Measurements from ENCODE around the gene MSANTD7.
"Not testable (repeated sequence)": the region's sequence is repeated elsewhere in the genome, so short reads cannot be mapped to it uniquely, and the experiment has no call there.

MSANTD7 gene

GRCh38 chr10:14837757-14838581, at the start of gene MSANTD7, which contains the start of the genes CDNF and HSPA14:
Gene MSANTD7 (plus strand): TSS chr10:14838306. CDS start chr10:14842285, 3,979 bp downstream.
Gene CDNF (minus strand): TSS chr10:14838037. CDS start chr10:14837946, 91 bp downstream.
Gene HSPA14 (plus strand): TSS chr10:14838306. CDS start chr10:14838403, 97 bp downstream.
- DNase-seq = peak; percentile 91

- DNase-seq = no peak
These were observed 39.5 kb upstream of the MSANTD7 start for GRCh38 chr10:14798636-14799035.

- no peak for DNase-seq
These were observed 37.7 kb upstream of the MSANTD7 start for GRCh38 chr10:14800397-14800796.

GRCh38 chr10:14801723-14802122, 36.4 kb upstream of the MSANTD7 start:
- no peak for DNase-seq

- DNase-seq = no peak
These were observed 34.3 kb upstream of the MSANTD7 start for GRCh38 chr10:14803827-14804226.

- DNase-seq = no peak
These were observed 31.8 kb upstream of the MSANTD7 start for GRCh38 chr10:14806318-14806717.

- DNase-seq = no peak
These were observed 26.8 kb upstream of the MSANTD7 start for GRCh38 chr10:14810969-14811953.

GRCh38 chr10:14812271-14812670, 25.8 kb upstream of the MSANTD7 start:
- no peak for DNase-seq

GRCh38 chr10:14815681-14816080, 22.4 kb upstream of the MSANTD7 start:
- no peak for DNase-seq

GRCh38 chr10:14816717-14817116, 21.4 kb upstream of the MSANTD7 start:
- DNase-seq = not testable (repeated sequence)

- DNase-seq = no peak
These were observed 17.9 kb upstream of the MSANTD7 start for GRCh38 chr10:14820010-14820774.

- DNase-seq = no peak
These were observed 17.3 kb upstream of the MSANTD7 start for GRCh38 chr10:14820775-14821154.

- DNase-seq = no peak
These were observed 16.3 kb upstream of the MSANTD7 start for GRCh38 chr10:14821635-14822375.

GRCh38 chr10:14822879-14823755, 15.0 kb upstream of the MSANTD7 start:
- DNase-seq = no peak

- no peak for DNase-seq
These were observed 14.1 kb upstream of the MSANTD7 start for GRCh38 chr10:14823966-14824365.

GRCh38 chr10:14826076-14826829, 11.9 kb upstream of the MSANTD7 start:
- no peak for DNase-seq

GRCh38 chr10:14833106-14833505, 5.0 kb upstream of the MSANTD7 start:
- DNase-seq = no peak

- no peak for DNase-seq
These were observed 1.9 kb upstream of the MSANTD7 start for GRCh38 chr10:14836208-14836607.

GRCh38 chr10:14837003-14837756, 926 bp upstream of the MSANTD7 start:
- no peak for DNase-seq
